Mesothelial cell of epicardium (in vitro differentiated cells): ENCODE results near the gene ADARB1. TPM values are rescaled to one million over a fixed set of nuclear protein-coding genes. Genes with fewer than 3 reads are reported as not detected.
A peak's percentile ranks its signal among the peaks of the same experiment; 100 is the strongest.

Experiments used
- DNase-seq, 2 experiments: peaks; one replicate each; pipeline ENCODE4 v3.0.0; 2021; ENCODE audit warnings: low spot score in 2 of 2; ENCODE audit not compliant: unreplicated experiment in 2 of 2
- H3K27ac Mint-ChIP-seq: 2 replicates; pipeline ENCODE4 v1.8.0; 2021; ENCODE audit warnings: mixed read lengths
- H3K27me3 Mint-ChIP-seq: 2 replicates; pipeline ENCODE4 v1.8.0; 2021; ENCODE audit warnings: low read depth, mixed read lengths
- H3K36me3 Mint-ChIP-seq: 2 replicates; pipeline ENCODE4 v1.8.0; 2021; ENCODE audit warnings: mixed read lengths
- H3K4me1 Mint-ChIP-seq: 2 replicates; pipeline ENCODE4 v1.8.0; 2021; ENCODE audit warnings: mixed read lengths
- H3K4me3 Mint-ChIP-seq: 2 replicates; pipeline ENCODE4 v1.8.0; 2021; ENCODE audit warnings: mild to moderate bottlenecking, moderate library complexity, mixed read lengths
- H3K9me3 Mint-ChIP-seq: 2 replicates; pipeline ENCODE4 v1.8.0; 2021; ENCODE audit warnings: mixed read lengths
- CTCF ChIP-seq: fragments of 200-600 bp; sonication (generic); IDR thresholded peaks from one replicate; pipeline ENCODE4 v1.5.0; 2021; ENCODE audit warnings: antibody characterized with exemption; ENCODE audit not compliant: unreplicated experiment
- total RNA-seq: library from RNA; stranded (reverse); gene quantifications from 3 replicates; pipeline ENCODE4 v1.2.1, GENCODE V29; 2021

Gene ADARB1
- total RNA-seq, 1 donor from 2014 or later: 26.5 TPM

GRCh38 chr21:45048026-45048698 is 26.2 kb upstream of the ADARB1 start:
- Mint-ChIP-seq H3K4me3 (no peak overlapping the region), H3K4me1 (peaks cover 31% of the 10 kb centered on the region), H3K36me3 (no peaks in the 10 kb centered on the region), H3K27ac (no peak overlapping the region), H3K9me3 (peaks cover 19% of the 10 kb centered on the region), H3K27me3 (peaks cover 3% of the 10 kb centered on the region)
- DNase-seq: no peak
- TF ChIP-seq CTCF: no peak

GRCh38 chr21:45048968-45049367 is 25.4 kb upstream of the ADARB1 start:
- Mint-ChIP-seq H3K4me3 (no peak overlapping the region), H3K36me3 (no peaks in the 10 kb centered on the region), H3K27me3 (peaks cover 3% of the 10 kb centered on the region), H3K4me1 (peaks cover 31% of the 10 kb centered on the region), H3K9me3 (peaks cover 19% of the 10 kb centered on the region), H3K27ac (peak overlapping the region; percentile 31)
- TF ChIP-seq CTCF: no peak
- no peak for DNase-seq

GRCh38 chr21:45049714-45050344 is 24.6 kb upstream of the ADARB1 start:
- H3K4me1 Mint-ChIP-seq: peaks cover 31% of the 10 kb centered on the region
- TF ChIP-seq CTCF: no peak
- no peak overlapping the region for H3K4me3 Mint-ChIP-seq
- H3K27ac Mint-ChIP-seq: peak overlapping the region; percentile 90
- DNase-seq: no peak
- peaks cover 3% of the 10 kb centered on the region for H3K27me3 Mint-ChIP-seq
- H3K36me3 Mint-ChIP-seq: no peaks in the 10 kb centered on the region
- H3K9me3 Mint-ChIP-seq: peaks cover 19% of the 10 kb centered on the region

- peaks cover 16% of the 10 kb centered on the region for H3K9me3 Mint-ChIP-seq
- H3K36me3 Mint-ChIP-seq: no peaks in the 10 kb centered on the region
- H3K4me3 Mint-ChIP-seq: no peak overlapping the region
- no peak for DNase-seq
- peaks cover 31% of the 10 kb centered on the region for H3K4me1 Mint-ChIP-seq
- H3K27ac Mint-ChIP-seq: peak overlapping the region; percentile 90
- TF ChIP-seq CTCF: no peak
- peaks cover 1% of the 10 kb centered on the region for H3K27me3 Mint-ChIP-seq
These were observed 24.0 kb upstream of the ADARB1 start for GRCh38 chr21:45050345-45050796.

GRCh38 chr21:45050797-45051489 is 23.4 kb upstream of the ADARB1 start:
- DNase-seq: no peak
- TF ChIP-seq CTCF: no peak
- Mint-ChIP-seq H3K4me1 (peaks cover 31% of the 10 kb centered on the region), H3K9me3 (peaks cover 12% of the 10 kb centered on the region), H3K4me3 (no peak overlapping the region), H3K27me3 (peaks cover 1% of the 10 kb centered on the region), H3K27ac (peak overlapping the region; percentile 87), H3K36me3 (no peaks in the 10 kb centered on the region)
